SK-N-MC (cell line): Measurements from ENCODE around the gene PAFAH1B2.
"Not testable (repeated sequence)": the region's sequence is repeated elsewhere in the genome, so short reads cannot be mapped to it uniquely, and the experiment has no call there.

Experiments used
- DNase-seq: peaks from one replicate; pipeline ENCODE4 v3.0.0-alpha.2; 2011; ENCODE audit warnings: low read depth, low spot score
- H3K27ac ChIP-seq: fragments of 200-600 bp; sonication (generic); 2 replicates; pipeline ENCODE4 v1.5.1; 2016; ENCODE audit warnings: mixed run types
- H3K36me3 ChIP-seq: fragments of 200-600 bp; sonication (generic); 2 replicates; pipeline ENCODE4 v1.6.1; 2017; ENCODE audit warnings: antibody characterized with exemption, low read length, mixed read lengths; ENCODE audit not compliant: insufficient read depth
- H3K4me3 ChIP-seq: fragments of 200-600 bp; sonication (generic); 2 replicates; pipeline ENCODE4 v1.5.1; 2016
- H3K9ac ChIP-seq: fragments of 200-600 bp; sonication (generic); 2 replicates; pipeline ENCODE4 v1.8.0; 2017; ENCODE audit warnings: mixed run types, mixed read lengths; ENCODE audit not compliant: insufficient read length
- H3K9me3 ChIP-seq: fragments of 200-600 bp; sonication (generic); 2 replicates; pipeline ENCODE4 v1.6.1; 2017; ENCODE audit warnings: low read depth, mild to moderate bottlenecking, antibody characterized with exemption, low read length, moderate library complexity, mixed read lengths
- EZH2 ChIP-seq: fragments of 200-600 bp; sonication (generic); IDR thresholded peaks from one replicate; pipeline ENCODE4 v1.6.1; 2017; ENCODE audit warnings: antibody characterized with exemption
- FOXP2 ChIP-seq: optimal IDR thresholded peaks from 2 replicates; pipeline ENCODE3; 2011; ENCODE audit warnings: mild to moderate bottlenecking, moderate library complexity; ENCODE audit not compliant: insufficient read depth; ENCODE audit errors: extremely low read length, control extremely low read depth
- POLR2AphosphoS5 ChIP-seq: IDR thresholded peaks from 2 replicates; pipeline ENCODE4 v1.6.1; 2012; ENCODE audit warnings: mild to moderate bottlenecking, low read depth, low read length, borderline replicate concordance

PAFAH1B2 gene

GRCh38 chr11:117182551-117182935, 38.5 kb downstream of the PAFAH1B2 start:
- DNase-seq, result no peak
- H3K9ac ChIP-seq, result no peak overlapping the region
- H3K27ac ChIP-seq, result no peak overlapping the region
- H3K9me3 ChIP-seq, result no peaks in the 10 kb centered on the region
- H3K36me3 ChIP-seq, result no peaks in the 10 kb centered on the region
- H3K4me3 ChIP-seq, result no peak overlapping the region
- no peak for TF ChIP-seq EZH2
- TF ChIP-seq POLR2AphosphoS5, result no peak
- no peak for TF ChIP-seq FOXP2

- H3K36me3 ChIP-seq, H3K4me3 ChIP-seq, H3K9ac ChIP-seq, H3K9me3 ChIP-seq, DNase-seq, H3K27ac ChIP-seq: not testable (repeated sequence)
Measured at GRCh38 chr11:117183178-117183577, 39.1 kb downstream of the PAFAH1B2 start.

GRCh38 chr11:117183724-117184349, 39.8 kb downstream of the PAFAH1B2 start:
- no peak for DNase-seq
- no peaks in the 10 kb centered on the region for H3K36me3 ChIP-seq
- H3K27ac ChIP-seq, result no peak overlapping the region
- no peaks in the 10 kb centered on the region for H3K9me3 ChIP-seq
- no peak overlapping the region for H3K9ac ChIP-seq
- no peak overlapping the region for H3K4me3 ChIP-seq
- TF ChIP-seq POLR2AphosphoS5 (no peak), EZH2 (no peak), FOXP2 (no peak)

GRCh38 chr11:117185736-117186430, 41.8 kb downstream of the PAFAH1B2 start:
- H3K36me3 ChIP-seq, result no peaks in the 10 kb centered on the region
- no peak overlapping the region for H3K27ac ChIP-seq
- no peak overlapping the region for H3K4me3 ChIP-seq
- no peak for TF ChIP-seq EZH2
- TF ChIP-seq FOXP2, result no peak
- no peak for TF ChIP-seq POLR2AphosphoS5
- no peak for DNase-seq
- H3K9me3 ChIP-seq, result no peaks in the 10 kb centered on the region
- H3K9ac ChIP-seq, result no peak overlapping the region

- Histone ChIP-seq H3K9me3 (no peaks in the 10 kb centered on the region), H3K27ac (no peak overlapping the region), H3K4me3 (no peak overlapping the region), H3K36me3 (no peaks in the 10 kb centered on the region), H3K9ac (no peak overlapping the region)
- TF ChIP-seq FOXP2 (no peak), EZH2 (no peak)
- no peak for DNase-seq
Measured at GRCh38 chr11:117186431-117186761, 42.3 kb downstream of the PAFAH1B2 start.

- no peak for TF ChIP-seq FOXP2
- TF ChIP-seq EZH2, result no peak
- TF ChIP-seq POLR2AphosphoS5, result no peak
- no peak for DNase-seq
- no peak overlapping the region for H3K4me3 ChIP-seq
- H3K9ac ChIP-seq, result no peak overlapping the region
- H3K9me3 ChIP-seq, result no peaks in the 10 kb centered on the region
- no peaks in the 10 kb centered on the region for H3K36me3 ChIP-seq
- no peak overlapping the region for H3K27ac ChIP-seq
Measured at GRCh38 chr11:117187007-117187406, 42.9 kb downstream of the PAFAH1B2 start.

- no peak overlapping the region for H3K9ac ChIP-seq
- DNase-seq, result no peak
- H3K36me3 ChIP-seq, result no peaks in the 10 kb centered on the region
- H3K27ac ChIP-seq, result no peak overlapping the region
- no peaks in the 10 kb centered on the region for H3K9me3 ChIP-seq
- TF ChIP-seq POLR2AphosphoS5 (no peak), FOXP2 (no peak), EZH2 (no peak)
- no peak overlapping the region for H3K4me3 ChIP-seq
Measured at GRCh38 chr11:117187428-117187798, 43.3 kb downstream of the PAFAH1B2 start.

GRCh38 chr11:117187799-117188481, 43.9 kb downstream of the PAFAH1B2 start:
- no peak for DNase-seq
- H3K27ac ChIP-seq, result no peak overlapping the region
- no peak overlapping the region for H3K4me3 ChIP-seq
- TF ChIP-seq FOXP2, result no peak
- TF ChIP-seq POLR2AphosphoS5, result no peak
- no peak for TF ChIP-seq EZH2
- H3K9me3 ChIP-seq, result no peaks in the 10 kb centered on the region
- H3K9ac ChIP-seq, result no peak overlapping the region
- H3K36me3 ChIP-seq, result no peaks in the 10 kb centered on the region
